PC-9 (cell line): ENCODE data around the gene UBE2Q2.

ENCODE experiments used
- EZH2 ChIP-seq: fragments of 200-600 bp; sonication (generic); IDR thresholded peaks from 2 replicates; pipeline ENCODE4 v1.8.0; 2017; ENCODE audit warnings: antibody characterized with exemption, low read depth
- TF ChIP-seq, protein P1 (sequence below): fragments of 200-600 bp; sonication (generic); conservative IDR thresholded peaks from 2 replicates; pipeline ENCODE4 v1.6.1; 2017; ENCODE audit warnings: mixed run types, antibody characterized with exemption, mild to moderate bottlenecking, moderate library complexity

GRCh38 chr15:75872403-75872990, 29.2 kb downstream of the UBE2Q2 start:
- TF ChIP-seq, protein P1, sequence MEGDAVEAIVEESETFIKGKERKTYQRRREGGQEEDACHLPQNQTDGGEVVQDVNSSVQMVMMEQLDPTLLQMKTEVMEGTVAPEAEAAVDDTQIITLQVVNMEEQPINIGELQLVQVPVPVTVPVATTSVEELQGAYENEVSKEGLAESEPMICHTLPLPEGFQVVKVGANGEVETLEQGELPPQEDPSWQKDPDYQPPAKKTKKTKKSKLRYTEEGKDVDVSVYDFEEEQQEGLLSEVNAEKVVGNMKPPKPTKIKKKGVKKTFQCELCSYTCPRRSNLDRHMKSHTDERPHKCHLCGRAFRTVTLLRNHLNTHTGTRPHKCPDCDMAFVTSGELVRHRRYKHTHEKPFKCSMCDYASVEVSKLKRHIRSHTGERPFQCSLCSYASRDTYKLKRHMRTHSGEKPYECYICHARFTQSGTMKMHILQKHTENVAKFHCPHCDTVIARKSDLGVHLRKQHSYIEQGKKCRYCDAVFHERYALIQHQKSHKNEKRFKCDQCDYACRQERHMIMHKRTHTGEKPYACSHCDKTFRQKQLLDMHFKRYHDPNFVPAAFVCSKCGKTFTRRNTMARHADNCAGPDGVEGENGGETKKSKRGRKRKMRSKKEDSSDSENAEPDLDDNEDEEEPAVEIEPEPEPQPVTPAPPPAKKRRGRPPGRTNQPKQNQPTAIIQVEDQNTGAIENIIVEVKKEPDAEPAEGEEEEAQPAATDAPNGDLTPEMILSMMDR: no peak
- TF ChIP-seq EZH2: no peak
